NB4 (cell line): ENCODE data around the gene PAPOLB.

ENCODE experiments used
- CTCF ChIP-seq: IDR thresholded peaks from one replicate; pipeline ENCODE4 v1.5.1; 2012; ENCODE audit warnings: low read depth, low read length
- POLR2A ChIP-seq: IDR thresholded peaks from 2 replicates; pipeline ENCODE4 v1.6.1; 2011; ENCODE audit warnings: mild to moderate bottlenecking; ENCODE audit not compliant: insufficient read length; ENCODE audit errors: extremely low read depth

DNA sequence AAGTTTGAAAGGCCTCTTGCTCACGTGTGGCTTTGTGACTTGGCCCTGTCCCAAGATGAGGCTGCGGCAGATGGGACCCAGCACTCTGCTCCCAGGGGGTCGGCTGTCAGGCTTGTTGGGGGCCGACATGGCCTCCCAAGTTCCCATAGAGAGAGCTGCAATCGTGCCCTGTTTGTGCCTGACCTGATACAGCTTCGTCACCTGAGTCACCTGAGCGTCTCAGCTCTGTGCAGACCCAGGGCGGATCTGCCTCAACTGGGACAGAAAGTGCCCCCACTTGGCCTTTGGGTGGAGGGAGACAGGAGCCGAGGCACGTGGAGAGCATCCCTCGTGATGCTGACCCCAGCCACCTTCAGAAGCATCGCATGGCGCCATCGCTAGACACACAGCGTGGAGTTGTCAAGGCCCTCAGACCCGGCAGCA is 21.7 kb downstream of the PAPOLB start:
- TF ChIP-seq CTCF (no peak), POLR2A (no peak)
